Mesothelial cell of epicardium (in vitro differentiated cells): ENCODE measurements around the gene CHST6. TPM values are rescaled to one million over a fixed set of nuclear protein-coding genes. Genes with fewer than 3 reads are reported as not detected.

Experiments used
- DNase-seq, 2 experiments: peaks; one replicate each; pipeline ENCODE4 v3.0.0; 2021; ENCODE audit warnings: low spot score in 2 of 2; ENCODE audit not compliant: unreplicated experiment in 2 of 2
- H3K27ac Mint-ChIP-seq: 2 replicates; pipeline ENCODE4 v1.8.0; 2021; ENCODE audit warnings: mixed read lengths
- H3K27me3 Mint-ChIP-seq: 2 replicates; pipeline ENCODE4 v1.8.0; 2021; ENCODE audit warnings: low read depth, mixed read lengths
- H3K36me3 Mint-ChIP-seq: 2 replicates; pipeline ENCODE4 v1.8.0; 2021; ENCODE audit warnings: mixed read lengths
- H3K4me1 Mint-ChIP-seq: 2 replicates; pipeline ENCODE4 v1.8.0; 2021; ENCODE audit warnings: mixed read lengths
- H3K4me3 Mint-ChIP-seq: 2 replicates; pipeline ENCODE4 v1.8.0; 2021; ENCODE audit warnings: mild to moderate bottlenecking, moderate library complexity, mixed read lengths
- H3K9me3 Mint-ChIP-seq: 2 replicates; pipeline ENCODE4 v1.8.0; 2021; ENCODE audit warnings: mixed read lengths
- CTCF ChIP-seq: fragments of 200-600 bp; sonication (generic); IDR thresholded peaks from one replicate; pipeline ENCODE4 v1.5.0; 2021; ENCODE audit warnings: antibody characterized with exemption; ENCODE audit not compliant: unreplicated experiment
- total RNA-seq: library from RNA; stranded (reverse); gene quantifications from 3 replicates; pipeline ENCODE4 v1.2.1, GENCODE V29; 2021

The CHST6 gene
- total RNA-seq, 1 donor from 2014 or later, result 2.1 TPM

GRCh38 chr16:75535211-75535843, 40.1 kb upstream of the CHST6 start:
- no peaks in the 10 kb centered on the region for H3K27me3 Mint-ChIP-seq
- no peaks in the 10 kb centered on the region for H3K9me3 Mint-ChIP-seq
- no peak for DNase-seq
- TF ChIP-seq CTCF, result no peak
- H3K27ac Mint-ChIP-seq, result no peak overlapping the region
- no peak overlapping the region for H3K4me3 Mint-ChIP-seq
- no peaks in the 10 kb centered on the region for H3K4me1 Mint-ChIP-seq
- no peaks in the 10 kb centered on the region for H3K36me3 Mint-ChIP-seq

- TF ChIP-seq CTCF, result no peak
- H3K9me3 Mint-ChIP-seq, result no peaks in the 10 kb centered on the region
- H3K36me3 Mint-ChIP-seq, result no peaks in the 10 kb centered on the region
- H3K4me1 Mint-ChIP-seq, result no peaks in the 10 kb centered on the region
- H3K4me3 Mint-ChIP-seq, result no peak overlapping the region
- H3K27me3 Mint-ChIP-seq, result no peaks in the 10 kb centered on the region
- no peak overlapping the region for H3K27ac Mint-ChIP-seq
- no peak for DNase-seq
These were observed 39.4 kb upstream of the CHST6 start for GRCh38 chr16:75534560-75535205.

GRCh38 chr16:75532791-75533190, 37.5 kb upstream of the CHST6 start:
- no peak for DNase-seq
- no peak for TF ChIP-seq CTCF
- Mint-ChIP-seq H3K27me3 (no peaks in the 10 kb centered on the region), H3K4me1 (no peaks in the 10 kb centered on the region), H3K4me3 (no peak overlapping the region), H3K27ac (no peak overlapping the region), H3K36me3 (no peaks in the 10 kb centered on the region), H3K9me3 (no peaks in the 10 kb centered on the region)

- TF ChIP-seq CTCF, result no peak
- Mint-ChIP-seq H3K9me3 (no peaks in the 10 kb centered on the region), H3K4me3 (no peak overlapping the region), H3K4me1 (no peaks in the 10 kb centered on the region), H3K27ac (no peak overlapping the region), H3K36me3 (no peaks in the 10 kb centered on the region), H3K27me3 (no peaks in the 10 kb centered on the region)
- no peak for DNase-seq
These were observed 37.0 kb upstream of the CHST6 start for GRCh38 chr16:75532142-75532765.

- DNase-seq, result no peak
- no peak for TF ChIP-seq CTCF
These were observed 34.7 kb upstream of the CHST6 start for GRCh38 chr16:75529959-75530358.

More at GRCh38 chr16:75529959-75530358, 34.7 kb upstream of the CHST6 start:
- Mint-ChIP-seq H3K27ac (no peak overlapping the region), H3K4me3 (no peak overlapping the region), H3K36me3 (no peaks in the 10 kb centered on the region), H3K9me3 (no peaks in the 10 kb centered on the region), H3K4me1 (no peaks in the 10 kb centered on the region), H3K27me3 (no peaks in the 10 kb centered on the region)
